RWPE1 (cell line): Measurements from ENCODE around the gene ESR1.
"Not testable (repeated sequence)": the region's sequence is repeated elsewhere in the genome, so short reads cannot be mapped to it uniquely, and the experiment has no call there.

Source experiments
- CTCF ChIA-PET: fragments of 350-600 bp; sonication (Branson Sonifier 250); formaldehyde crosslinking; extraction: SDS; loops from one replicate; lab custom pipeline; 2021; lab: Yijun Ruan, JAX
- POLR2A ChIA-PET: fragments of 400-600 bp; formaldehyde crosslinking; extraction: SDS; loops from one replicate; lab custom pipeline; 2020; ENCODE audit warnings: antibody characterized with exemption; ENCODE audit not compliant: low non-redundant PET; lab: Yijun Ruan, JAX
- DNase-seq: peaks from one replicate; pipeline ENCODE4 v3.0.0; 2012; ENCODE audit warnings: low spot score
- H3K27ac ChIP-seq: fragments of 450-650 bp; 2 replicates; pipeline ENCODE4 v1.5.1; 2017
- TF ChIP-seq, protein P1 (sequence below): fragments of 450-650 bp; conservative IDR thresholded peaks from 2 replicates; pipeline ENCODE4 v1.5.1; 2017; ENCODE audit warnings: low read depth, mild to moderate bottlenecking

The ESR1 gene

DNA sequence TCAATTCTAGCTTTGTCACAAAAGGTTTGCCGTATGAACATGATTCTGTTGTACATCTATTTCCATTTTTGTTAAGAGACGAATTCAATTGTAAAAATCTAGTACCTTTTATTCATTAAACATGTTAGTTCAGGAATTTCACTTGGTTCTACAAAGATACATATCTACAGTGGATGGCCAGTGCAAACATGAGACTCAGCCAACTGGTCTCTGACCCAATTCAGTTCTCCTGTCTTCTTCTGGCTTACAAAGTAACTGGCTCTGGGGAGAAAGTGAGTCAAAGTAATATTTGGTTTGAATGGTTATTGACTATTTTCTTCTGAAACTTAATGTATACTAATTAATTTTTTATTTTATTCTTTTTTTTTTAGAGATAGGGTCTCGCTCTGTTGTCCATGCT, 70.0 kb downstream of the ESR1 start:
- no peak overlapping the region for H3K27ac ChIP-seq
- no peak for DNase-seq
- POLR2A ChIA-PET, result no interaction called here
- CTCF ChIA-PET, result interaction anchor here (0.6 to 0.7 kb wide), 2 partner anchors 23 to 175 kb away, joined by 3 read pairs; no protein-coding TSS in a partner anchor
- TF ChIP-seq, protein P1, sequence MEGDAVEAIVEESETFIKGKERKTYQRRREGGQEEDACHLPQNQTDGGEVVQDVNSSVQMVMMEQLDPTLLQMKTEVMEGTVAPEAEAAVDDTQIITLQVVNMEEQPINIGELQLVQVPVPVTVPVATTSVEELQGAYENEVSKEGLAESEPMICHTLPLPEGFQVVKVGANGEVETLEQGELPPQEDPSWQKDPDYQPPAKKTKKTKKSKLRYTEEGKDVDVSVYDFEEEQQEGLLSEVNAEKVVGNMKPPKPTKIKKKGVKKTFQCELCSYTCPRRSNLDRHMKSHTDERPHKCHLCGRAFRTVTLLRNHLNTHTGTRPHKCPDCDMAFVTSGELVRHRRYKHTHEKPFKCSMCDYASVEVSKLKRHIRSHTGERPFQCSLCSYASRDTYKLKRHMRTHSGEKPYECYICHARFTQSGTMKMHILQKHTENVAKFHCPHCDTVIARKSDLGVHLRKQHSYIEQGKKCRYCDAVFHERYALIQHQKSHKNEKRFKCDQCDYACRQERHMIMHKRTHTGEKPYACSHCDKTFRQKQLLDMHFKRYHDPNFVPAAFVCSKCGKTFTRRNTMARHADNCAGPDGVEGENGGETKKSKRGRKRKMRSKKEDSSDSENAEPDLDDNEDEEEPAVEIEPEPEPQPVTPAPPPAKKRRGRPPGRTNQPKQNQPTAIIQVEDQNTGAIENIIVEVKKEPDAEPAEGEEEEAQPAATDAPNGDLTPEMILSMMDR, result no peak

DNA sequence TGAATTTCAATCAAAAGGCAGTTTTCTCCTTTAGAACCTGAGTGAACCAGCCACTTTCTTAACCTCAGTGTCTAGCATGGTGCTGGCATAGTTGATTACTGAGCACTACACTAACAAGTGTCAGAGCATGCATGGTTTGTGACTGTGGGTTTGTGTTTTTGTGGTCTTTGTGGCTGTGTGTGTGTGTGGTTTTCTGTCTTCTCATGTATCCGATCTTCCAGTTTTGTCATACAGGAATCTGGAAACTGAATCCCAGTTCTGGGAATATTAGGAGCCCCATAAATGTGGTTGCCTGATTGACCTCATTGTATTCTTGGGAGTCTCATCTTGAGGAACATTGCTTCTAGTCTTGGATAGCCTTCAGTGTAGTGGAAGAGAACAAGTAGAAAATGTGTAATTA, 73.7 kb downstream of the ESR1 start:
- ChIA-PET POLR2A (no interaction called here), CTCF (no interaction called here)
- DNase-seq, result no peak

DNA sequence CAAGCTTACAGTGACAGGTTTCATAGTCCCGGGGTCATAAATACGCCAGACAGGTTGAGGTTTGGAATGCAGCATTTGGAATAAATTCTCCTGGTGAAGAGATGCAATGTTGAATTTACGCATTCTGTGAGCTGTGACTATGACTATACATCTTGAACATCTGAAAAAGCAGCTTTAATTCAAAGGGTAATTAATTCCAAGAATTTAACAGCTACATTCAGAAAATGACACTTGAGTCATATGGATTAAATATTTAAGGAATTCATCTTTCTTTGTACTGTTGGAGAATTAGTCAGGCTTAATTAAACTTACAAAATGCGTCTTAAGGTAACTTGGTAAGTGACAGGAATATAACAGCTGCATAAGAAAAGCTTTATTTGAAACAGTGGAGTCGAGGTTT, 74.7 kb downstream of the ESR1 start:
- POLR2A ChIA-PET, result no interaction called here
- DNase-seq, result no peak
- no peak overlapping the region for H3K27ac ChIP-seq
- TF ChIP-seq, protein P1, result no peak
- CTCF ChIA-PET, result no interaction called here

More for the DNA sequence above, 73.7 kb downstream of the ESR1 start:
- no peak overlapping the region for H3K27ac ChIP-seq
- TF ChIP-seq, protein P1, result no peak

DNA sequence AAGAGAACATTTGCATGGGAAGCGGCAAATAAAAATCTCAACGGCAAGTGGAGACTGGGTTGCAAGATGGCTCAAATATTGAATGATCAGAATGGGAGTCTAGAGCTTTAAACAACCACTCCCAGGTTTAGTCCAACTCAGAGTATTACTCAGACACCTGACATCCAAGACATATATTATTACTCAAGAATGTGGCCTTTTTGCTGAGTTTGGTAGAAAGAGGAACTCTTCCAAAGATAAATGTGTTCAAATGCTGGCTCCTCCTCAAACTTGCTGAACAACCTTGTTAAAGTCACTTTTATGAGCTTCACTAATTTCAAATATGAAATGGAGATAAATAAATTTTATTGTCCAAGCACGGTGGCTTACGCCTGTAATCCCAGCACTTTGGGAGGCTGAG, 77.8 kb downstream of the ESR1 start:
- TF ChIP-seq, protein P1, result no peak
- CTCF ChIA-PET, result no interaction called here
- H3K27ac ChIP-seq, result no peak overlapping the region
- POLR2A ChIA-PET, result no interaction called here
- no peak for DNase-seq

DNA sequence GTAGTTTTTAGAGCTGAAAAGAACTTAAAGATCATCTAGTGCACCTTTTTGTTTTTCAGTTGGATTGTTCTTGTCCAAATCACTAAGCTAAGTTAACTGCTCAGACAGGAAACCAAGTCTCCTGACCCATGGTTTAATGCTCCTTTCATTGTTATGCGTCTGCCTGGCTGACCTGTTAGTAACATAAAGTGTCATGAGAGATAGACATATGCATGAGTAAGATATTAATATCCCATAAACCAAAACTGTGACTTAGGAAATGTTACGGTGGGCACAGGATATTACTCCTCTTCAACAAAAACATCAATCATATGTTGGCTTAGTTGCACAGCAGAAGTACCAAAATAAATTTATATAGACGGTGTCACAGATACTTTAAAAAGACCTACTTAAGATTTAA, 84.0 kb downstream of the ESR1 start:
- DNase-seq, result no peak
- TF ChIP-seq, protein P1, result no peak
- POLR2A ChIA-PET, result no interaction called here
- no peak overlapping the region for H3K27ac ChIP-seq
- CTCF ChIA-PET, result interaction anchor here (0.6 to 0.7 kb wide), 2 partner anchors 283 to 293 kb away, joined by 3 read pairs; no protein-coding TSS in a partner anchor

DNA sequence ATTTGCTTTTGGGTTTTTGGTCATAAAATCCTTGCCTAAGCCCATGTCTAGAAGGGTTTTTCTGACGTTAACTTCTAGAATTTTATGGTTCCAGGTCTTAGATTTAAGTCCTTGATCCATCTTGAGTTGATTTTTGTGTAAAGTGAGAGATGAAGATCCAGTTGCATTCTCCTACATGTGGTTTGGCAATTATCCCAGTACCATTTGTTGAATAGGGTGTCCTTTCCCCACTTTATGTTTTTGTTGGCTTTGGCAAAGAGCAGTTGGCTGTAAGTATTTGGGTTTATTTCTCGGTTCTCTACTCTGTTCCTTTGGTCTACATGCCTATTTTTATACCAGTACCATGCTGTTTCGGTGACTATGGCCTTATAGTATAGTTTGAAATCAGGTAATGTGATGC, 86.9 kb downstream of the ESR1 start:
- DNase-seq, H3K27ac ChIP-seq, POLR2A ChIA-PET: not testable (repeated sequence)
- CTCF ChIA-PET, result interaction anchor here (0.6 kb wide), 1 partner anchor 120 kb away, joined by 3 read pairs; no protein-coding TSS in a partner anchor

DNA sequence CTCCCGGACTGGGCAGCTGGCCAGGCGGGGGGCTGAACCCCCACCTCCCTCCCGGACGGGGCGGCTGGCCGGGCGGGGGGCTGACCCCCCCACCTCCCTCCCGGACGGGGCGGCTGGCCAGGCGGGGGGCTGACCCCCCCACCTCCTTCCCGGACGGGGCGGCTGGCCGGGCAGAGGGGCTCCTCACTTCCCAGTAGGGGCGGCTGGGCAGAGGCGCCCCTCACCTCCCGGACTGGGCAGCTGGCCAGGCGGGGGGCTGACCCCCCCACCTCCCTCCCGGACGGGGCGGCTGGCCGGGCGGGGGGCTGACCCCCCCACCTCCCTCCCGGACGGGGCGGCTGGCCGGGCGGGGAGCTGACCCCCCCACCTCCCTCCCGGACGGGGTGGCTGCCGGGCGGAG, 91.7 kb downstream of the ESR1 start:
- H3K27ac ChIP-seq, CTCF ChIA-PET, DNase-seq, POLR2A ChIA-PET: not testable (repeated sequence)

DNA sequence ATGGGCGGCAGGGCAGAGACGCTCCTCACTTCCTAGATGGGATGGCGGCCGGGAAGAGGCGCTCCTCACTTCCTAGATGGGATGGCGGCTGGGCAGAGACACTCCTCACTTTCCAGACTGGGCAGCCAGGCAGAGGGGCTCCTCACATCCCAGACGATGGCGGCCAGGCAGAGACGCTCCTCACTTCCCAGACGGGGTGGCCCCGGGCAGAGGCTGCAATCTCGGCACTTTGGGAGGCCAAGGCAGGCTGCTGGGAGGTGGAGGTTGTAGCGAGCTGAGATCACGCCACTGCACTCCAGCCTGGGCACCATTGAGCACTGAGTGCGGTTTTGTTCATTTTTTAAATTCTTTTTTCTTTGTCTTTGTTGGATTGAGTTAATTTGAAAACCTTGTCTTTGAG, 92.3 kb downstream of the ESR1 start:
- H3K27ac ChIP-seq, DNase-seq, POLR2A ChIA-PET: not testable (repeated sequence)
- CTCF ChIA-PET, result interaction anchor here (0.6 kb wide), 1 partner anchor 740 kb away, joined by 3 read pairs; no protein-coding TSS in a partner anchor
